Activated gamma-delta T cell (primary cell): Measurements from ENCODE around the gene TGFBR1.

ENCODE experiments used
- DNase-seq: peaks from one replicate; lab custom pipeline; 2025; lab: John Stamatoyannopoulos, UW

Gene TGFBR1

DNA sequence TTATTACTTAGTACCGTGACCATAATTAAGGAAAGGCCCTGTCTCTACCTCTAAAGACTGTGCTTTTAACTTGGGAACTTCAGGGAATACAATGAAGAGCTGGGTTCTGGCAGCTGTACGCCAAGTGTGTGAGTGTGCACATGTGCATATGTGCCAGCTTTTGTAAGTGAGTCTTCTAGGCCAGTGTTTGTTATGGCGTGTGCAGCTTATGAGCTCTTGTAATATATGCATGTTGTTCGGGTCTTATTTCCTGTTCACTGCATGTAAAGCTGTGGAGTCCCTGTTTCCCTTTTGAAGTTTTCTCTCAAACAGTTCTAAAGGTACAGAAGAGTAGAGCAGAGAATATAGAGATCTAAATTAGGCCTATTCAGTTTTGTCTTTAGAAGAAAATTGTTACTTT, 30.5 kb downstream of the TGFBR1 start:
- no peak for DNase-seq

DNA sequence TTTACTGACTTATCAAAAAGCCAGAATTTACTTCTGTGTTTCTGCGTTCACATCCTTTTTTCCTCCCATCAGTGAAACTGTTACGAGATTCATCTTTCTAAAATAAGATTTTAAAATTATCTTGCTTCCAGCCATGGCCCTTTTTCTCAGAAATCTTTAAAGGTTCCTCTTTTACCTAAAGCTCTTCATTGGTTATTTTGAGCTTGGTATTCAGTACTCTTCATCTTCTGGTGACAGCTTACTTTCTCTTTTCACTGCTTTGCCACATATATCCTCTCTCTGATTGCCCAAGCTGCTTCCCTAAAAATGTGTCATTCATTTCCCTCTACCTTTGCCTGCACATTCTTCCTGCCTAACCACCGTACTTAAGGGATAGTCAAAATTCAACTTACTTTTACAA, 32.3 kb downstream of the TGFBR1 start:
- no peak for DNase-seq

DNA sequence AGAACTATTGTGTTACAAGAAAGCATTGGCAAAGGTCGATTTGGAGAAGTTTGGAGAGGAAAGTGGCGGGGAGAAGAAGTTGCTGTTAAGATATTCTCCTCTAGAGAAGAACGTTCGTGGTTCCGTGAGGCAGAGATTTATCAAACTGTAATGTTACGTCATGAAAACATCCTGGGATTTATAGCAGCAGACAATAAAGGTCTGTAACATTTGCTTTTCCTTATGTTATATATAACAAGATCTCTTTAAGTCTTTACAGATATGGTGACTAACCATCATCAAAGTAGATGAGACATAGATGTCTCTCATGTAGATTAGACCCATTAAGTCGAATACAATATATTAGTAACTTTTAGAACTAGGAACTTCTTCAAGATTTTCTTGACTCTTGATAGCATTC, 33.0 kb downstream of the TGFBR1 start:
- DNase-seq = no peak

DNA sequence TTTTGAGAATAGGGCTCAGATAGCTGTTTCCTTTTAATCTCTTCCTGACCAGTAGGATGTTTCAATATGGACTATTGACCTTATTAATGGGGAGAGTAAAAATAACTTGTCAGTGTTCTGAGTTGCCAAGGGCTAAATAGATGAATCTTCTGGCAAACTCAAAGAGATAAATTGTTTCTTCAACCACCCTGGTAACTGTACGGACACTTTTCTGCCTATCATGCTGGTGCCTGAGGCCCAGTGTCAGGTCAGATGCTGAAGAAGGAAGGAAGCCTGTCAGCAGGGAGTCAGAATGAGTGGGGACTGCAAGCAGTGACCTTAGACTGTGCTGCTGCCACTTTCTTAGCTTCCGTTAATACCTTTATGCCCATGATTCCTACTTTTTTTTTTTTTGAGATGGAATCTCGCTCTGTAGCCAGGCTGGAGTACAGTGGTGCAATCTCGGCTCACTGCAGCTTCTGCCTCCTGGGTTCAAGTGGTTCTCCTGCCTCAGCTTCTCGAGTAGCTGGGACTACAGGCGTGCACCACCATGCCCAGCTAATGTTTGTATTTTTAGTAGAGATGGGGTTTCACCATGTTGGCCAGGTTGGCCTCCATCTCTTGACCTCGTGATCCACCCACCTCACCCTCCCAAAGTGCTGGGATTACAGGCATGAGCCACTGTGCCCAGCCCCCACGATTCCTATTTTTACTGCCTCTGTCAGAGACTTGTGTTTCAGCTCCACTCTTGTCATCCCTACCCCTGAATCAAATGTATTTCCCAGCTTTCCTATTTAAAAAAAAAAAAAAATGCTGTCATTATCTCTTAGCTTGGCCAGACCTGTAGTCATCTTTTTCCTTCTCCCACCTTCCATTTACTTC, 33.7 kb downstream of the TGFBR1 start:
- DNase-seq = no peak

DNA sequence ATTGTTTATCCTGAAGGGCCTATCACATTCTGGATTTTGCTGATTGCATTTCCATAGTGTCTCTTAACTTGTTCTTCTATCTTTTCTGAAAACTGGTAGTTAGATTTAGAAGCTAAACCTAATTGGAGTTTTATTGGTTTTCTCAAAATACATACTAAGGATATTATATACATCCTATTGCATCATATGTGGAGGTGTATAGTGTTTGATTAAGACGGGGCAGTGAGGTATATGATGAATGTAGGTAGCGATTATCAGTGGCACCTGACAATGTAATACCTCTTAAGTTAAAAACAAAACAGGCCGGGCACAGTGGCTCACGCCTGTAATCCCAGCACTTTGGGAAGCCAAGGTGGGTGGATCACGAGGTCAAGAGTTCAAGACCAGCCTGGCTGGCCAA, 35.0 kb downstream of the TGFBR1 start:
- DNase-seq = no peak

DNA sequence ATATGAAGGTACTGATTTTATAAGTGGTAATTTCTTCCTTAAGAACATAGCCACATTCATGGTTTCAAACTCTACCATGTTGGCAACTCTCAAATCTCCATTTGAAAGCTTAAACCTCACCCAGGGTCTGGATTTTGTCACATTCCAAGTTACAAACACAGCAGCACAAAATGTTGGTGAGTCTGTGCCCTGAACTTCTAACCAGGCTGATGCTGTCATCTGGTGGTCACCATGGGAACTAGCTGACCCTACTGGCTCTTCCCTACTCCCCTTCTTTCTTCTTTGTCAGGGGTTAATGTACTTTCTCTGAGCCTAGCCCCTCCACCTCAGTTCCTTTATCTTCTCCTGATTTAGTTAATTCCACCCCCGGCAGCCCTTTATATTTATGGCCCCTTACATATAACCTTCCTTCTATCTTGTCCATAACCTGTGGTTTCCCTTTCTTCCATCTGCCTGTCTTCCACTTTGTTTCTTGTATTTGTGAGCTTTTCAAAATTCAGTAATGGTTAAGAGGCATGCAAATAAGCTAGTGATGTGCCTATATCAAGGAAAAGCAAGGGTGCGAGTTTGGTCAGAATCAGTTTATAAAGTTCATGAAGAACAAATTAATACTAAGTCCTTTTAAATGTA, 35.9 kb downstream of the TGFBR1 start:
- no peak for DNase-seq

DNA sequence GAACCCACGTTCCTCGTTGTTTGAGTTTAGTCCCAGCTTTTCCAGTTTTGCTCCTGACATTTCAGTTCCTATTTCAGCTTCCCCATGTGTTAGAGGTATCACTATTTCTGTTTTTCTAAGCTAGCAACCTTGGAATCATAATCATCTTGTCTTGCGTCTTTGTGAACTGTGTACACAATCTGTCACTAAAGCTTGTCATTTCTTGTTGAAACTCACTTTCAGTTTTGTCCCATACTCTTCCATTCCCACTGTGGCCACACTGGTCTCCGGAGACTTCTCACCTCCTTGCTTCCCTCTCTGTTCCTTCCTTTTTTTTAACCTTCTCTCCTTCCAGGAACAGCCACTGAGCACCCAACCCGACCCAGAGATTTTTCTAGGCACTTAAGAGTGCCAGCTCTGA, 36.9 kb downstream of the TGFBR1 start:
- DNase-seq = no peak

DNA sequence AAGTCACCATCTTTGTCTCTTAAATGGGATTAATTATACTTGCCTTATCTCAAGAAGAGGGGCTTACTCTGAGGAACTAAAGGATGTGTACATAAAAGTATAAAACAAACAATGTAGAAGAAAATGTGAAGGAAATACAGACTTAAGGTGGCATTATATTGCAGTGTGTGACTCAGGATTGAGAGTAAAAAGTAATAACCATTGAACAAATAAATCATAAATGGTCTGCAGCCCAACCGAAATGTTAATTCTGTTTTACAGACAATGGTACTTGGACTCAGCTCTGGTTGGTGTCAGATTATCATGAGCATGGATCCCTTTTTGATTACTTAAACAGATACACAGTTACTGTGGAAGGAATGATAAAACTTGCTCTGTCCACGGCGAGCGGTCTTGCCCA, 37.4 kb downstream of the TGFBR1 start:
- no peak for DNase-seq

DNA sequence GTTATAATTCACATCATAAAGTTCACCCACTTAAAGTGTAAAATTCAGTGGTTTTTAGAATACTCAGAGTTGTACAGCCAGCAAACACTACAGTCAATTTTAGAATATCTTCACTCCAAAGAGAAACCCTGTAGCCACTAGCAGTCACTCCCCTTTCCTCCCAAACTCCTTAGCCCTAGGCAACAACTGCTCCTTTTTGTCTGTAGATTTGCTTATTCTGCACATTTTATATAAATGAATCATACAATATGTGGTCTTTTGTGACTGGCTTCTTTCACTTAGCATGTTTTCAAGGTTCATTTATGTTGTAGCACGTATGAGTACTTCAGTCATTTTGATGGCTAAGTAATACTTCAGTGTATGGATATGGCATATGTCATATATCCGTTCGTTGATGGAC, 38.7 kb downstream of the TGFBR1 start:
- no peak for DNase-seq

DNA sequence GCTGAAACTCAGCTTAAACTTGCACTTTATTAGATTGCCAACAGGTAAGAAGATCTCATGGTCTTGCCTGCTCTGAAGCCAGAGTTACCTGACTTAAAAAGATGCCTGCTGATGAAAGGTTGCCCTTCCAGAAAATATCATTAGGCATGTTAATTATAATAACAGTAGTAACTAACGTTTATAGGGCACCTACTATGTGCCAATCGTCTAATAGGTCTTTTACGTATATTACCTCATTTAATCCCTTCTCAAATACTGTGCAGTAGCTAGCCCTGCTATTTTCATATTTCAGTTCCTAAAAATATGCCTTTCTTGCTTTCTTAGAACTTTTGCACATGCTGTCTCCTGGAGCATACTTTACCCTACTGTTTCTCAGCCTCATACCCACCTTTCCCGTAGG, 40.1 kb downstream of the TGFBR1 start:
- DNase-seq = no peak

DNA sequence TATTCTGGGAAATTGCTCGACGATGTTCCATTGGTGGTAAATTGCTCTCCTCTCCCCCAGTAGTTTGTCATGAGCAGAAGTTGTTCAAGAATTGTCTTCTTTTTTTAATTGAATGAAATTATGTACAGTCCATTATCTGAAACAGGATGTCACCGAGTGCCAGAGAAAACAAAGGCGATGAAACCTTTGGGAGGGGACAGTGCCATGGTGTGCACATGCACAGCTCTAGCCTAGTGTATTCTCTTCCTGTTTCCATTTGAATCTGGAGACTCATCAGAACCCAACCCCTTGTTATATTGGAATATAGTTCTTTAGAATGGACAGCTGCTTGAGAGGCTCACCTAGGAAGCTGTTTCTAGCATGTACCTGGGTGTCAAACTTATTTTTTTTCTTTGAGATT, 41.7 kb downstream of the TGFBR1 start:
- no peak for DNase-seq

DNA sequence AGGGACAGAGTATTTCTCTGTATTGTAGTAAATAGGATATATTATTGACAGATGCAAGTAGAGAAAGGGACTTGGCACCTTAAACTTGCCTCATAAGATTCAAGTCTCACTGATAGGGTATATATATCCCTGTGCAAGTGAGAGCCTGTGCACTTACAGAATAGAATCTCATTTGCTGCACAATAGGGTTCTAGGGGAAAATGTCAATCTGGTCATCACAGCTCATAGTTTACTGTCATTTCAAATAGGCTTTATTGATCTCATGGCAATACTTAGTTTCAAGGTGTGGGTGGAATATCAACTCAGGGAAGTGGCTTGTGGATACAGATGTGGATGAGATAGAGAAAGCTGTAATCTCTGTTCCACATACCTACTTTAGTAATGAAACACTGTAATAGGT, 42.3 kb downstream of the TGFBR1 start:
- DNase-seq = no peak

DNA sequence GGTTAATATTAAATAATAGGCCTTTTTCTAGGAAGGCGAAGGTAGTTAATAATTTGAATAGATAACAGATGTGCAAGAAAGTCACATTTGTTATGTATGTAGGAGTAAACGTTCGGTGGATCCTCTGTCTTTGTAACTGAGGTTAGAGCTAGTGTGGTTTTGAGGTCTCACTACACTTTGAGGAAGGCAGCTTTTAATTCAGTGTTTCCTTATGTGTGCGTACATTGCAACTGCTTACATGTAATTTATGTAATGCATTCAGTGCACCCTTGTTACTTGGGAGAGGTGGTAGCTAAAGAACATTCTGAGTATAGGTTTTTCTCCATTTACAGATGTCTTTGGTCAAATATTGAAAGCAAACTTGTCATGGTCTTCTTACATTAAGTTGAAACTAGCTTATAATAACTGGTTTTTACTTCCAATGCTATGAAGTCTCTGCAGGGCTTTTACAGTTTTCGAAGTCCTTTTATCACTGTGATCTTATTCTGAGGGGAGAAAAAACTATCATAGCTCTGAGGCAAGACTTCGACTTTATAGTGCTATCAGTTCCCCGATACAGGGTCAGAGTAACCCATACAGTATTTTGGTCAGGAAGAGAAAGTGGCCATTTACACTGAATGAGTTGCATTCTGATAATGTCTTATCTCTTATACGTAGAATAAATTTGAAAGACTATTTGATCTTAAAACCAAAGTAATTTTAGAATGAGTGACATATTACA, 45.7 kb downstream of the TGFBR1 start:
- DNase-seq = no peak

DNA sequence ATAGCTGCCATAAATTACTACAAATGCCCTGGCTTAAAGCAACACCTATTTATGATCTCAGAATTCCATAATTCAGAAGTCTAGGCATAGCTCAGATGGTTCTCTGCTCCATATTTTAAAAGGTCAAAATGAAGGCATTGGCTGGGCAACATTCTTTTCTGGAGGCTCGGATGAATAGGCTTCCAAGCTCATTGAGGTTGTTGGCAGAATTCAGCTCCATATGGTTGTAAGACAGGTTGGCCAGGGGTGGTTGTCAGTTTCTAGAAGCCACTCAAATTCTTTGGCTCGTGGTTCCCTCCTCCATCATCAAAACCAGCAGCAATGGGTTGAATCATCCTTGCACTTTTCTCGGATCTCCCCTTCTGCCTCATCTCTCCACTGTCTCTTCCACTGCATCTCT, 49.4 kb downstream of the TGFBR1 start:
- no peak for DNase-seq

DNA sequence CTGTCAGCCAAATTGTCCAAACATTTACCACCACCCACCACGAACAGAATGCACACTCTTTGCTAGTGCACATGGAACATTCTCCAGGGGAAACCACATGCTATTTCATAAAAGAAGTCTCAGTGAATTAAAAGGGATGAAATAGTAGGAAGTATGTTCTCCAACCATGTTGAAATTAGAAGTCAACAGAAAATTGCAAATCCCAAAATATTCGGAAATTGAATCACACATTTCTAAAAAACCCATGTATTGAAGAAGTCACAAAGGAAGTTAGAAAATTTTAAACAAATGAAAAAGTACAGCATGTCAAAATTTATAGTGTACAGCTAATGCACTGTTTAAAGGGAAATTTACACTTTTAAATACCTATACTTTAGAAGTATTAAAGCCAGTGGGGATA, 50.8 kb downstream of the TGFBR1 start:
- DNase-seq = no peak

DNA sequence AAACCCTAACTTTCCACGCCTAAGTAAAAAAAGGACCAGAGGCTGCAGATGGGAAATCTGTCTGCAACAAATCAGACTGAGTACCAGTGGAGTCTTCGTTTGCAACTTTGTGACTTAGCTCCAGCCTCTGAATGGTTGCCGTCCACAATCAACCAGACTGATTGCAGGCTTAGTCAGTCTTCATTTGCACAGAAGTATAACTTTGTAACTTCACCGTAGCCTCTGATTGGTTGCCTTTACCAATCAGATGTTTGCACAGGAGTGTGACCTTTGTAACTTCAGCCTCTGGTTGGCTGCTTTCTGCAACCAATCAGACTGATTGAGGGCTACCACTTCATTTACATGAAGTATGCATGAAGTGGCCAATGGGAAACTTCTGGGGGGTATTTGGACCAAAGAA, 53.7 kb downstream of the TGFBR1 start:
- no peak for DNase-seq

DNA sequence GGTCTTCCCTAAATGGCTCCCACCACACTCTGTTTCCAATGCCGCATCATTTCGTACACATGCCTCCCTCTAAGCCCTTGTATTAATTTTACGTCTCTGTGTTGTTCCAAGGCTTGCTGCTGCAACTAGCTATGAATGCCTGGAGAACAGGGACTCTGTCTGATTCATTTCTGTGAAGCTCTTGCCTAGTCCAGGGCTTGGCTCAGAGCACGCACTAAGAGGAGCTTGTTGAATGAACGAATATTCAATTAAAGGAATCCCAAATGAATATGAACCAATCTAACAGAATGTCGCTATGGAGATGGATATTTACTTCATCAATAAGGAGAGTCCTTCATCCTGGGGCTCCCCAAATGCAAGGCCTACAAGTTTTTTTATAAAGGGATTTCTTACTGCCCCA, 55.3 kb downstream of the TGFBR1 start:
- no peak for DNase-seq

DNA sequence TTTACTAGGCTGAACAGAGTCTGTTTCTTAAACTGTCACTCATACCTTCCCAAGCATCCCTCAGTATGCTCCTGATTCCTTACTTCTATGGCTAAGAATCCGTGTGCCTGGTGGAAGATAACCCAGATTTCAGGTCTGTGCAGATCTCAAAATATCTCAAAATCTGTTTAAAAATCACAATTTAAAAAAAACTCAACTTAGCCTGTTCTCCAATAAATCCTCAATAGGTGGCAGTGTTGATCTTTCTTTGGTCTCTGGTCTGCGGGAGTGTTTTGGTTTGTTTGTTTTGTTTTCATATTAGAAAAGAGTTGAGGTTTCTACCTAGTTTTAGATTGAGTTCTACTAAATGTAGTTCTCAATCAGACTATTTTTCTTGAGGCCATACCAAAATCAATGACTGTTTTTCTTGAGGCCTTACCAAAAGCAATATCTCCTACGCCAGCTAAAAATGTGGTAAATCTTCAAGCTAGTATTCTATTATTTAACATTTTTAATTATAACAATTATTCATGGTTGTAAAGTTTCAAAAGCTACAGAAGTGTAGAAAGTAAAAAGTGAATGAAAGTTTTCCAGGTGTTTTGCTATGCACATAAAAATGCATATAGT, 57.9 kb downstream of the TGFBR1 start:
- DNase-seq = no peak

DNA sequence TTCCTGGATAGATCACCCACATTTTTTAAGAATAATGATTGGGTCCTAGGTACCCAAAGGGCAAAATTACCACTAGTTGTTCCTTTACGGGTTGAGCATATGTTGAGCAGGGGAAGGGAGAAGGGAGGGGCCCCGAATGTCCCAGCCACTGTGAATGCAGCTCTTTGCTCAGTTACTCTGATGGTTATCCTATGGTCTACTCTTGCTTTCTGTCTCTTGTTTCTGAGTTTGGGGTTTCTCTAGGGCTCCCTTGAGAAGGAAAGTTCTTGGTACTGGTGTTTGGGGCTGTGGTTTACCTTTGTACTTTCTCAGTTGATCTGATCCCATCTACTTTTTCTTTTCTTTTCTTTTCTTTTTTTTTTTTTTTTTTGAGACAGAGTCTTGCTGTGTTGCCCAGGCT, 61.2 kb downstream of the TGFBR1 start:
- DNase-seq = no peak

DNA sequence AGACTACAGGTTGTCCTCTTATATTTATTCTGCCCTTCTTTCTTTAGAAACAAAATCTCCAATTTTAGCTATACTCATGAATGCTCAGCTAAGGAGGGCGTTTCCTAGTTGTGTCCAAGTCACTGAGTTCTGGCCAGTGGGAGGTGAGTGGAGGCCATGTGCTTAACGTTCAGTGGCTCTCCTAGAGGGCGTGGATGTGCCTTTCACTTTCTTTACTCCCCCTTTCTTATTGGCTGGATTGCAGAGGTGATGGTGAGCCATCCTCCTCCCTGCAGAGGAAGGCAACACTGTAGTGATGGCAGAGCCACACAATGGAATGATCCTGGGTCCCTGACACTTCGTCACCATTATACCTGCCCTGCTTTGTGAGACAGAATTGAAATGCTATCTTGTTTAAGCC, 62.2 kb downstream of the TGFBR1 start:
- DNase-seq = no peak

DNA sequence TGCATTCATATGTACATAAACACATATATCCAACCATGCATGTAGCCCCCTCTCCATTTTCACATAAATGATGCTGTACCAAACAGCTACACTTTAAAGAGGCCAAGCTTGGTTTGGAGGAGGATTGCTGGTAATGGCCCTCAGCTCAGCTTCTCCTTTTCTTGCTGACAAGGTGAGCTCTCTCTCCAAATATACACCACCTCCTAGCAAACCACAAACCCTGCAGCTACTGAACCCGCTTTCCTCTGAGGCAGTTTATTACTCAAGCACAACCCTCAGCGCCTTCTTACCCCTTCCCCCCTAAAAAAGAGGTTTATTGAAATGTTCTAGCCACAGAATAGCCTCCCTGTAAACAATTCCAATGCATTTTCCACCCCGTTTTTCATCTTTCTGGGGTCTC, 62.8 kb downstream of the TGFBR1 start:
- DNase-seq = no peak

DNA sequence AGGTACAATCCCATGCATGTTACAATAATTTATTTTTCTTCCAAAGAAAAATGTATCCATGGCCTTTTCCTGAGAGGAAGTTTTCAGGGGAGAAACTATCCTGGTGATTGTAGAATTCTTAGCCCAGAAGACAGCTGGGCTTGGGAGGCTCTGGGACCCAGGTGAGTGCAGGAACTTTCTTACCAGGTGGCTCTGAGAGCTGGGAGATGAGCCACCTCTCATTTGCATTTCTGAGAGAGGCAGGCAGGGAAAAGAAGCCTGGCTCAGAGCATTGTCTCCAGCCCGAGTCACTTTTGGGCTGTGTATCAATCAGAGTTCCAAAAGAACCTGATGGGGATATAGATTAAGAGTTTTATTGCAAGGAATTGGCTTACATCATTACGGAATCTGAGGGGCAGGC, 64.2 kb downstream of the TGFBR1 start:
- DNase-seq = no peak
